Heart right ventricle (tissue), 16 donors: ENCODE data around the gene PIGL. TPM values are rescaled to one million over a fixed set of nuclear protein-coding genes. Genes with fewer than 3 reads are reported as not detected.

Source experiments
- ATAC-seq, 8 donors: fragments of 200-7000 bp; cut with Tn5 transposase; one replicate each; pipeline ENCODE4 v1.9.1; 2020; ENCODE audit warnings: mild to moderate bottlenecking in 8 of 8, moderate library complexity in 8 of 8, moderate number of reproducible peaks in 1 of 8
- DNase-seq, 2 donors: peaks; one replicate each; pipeline ENCODE4 v3.0.0-alpha.2; 2020
- H3K27ac ChIP-seq, 10 donors: fragments of 200-600 bp; sonication (generic) in 2 of 10; one replicate each; pipeline versions ENCODE4 v1.5.0 to v1.8.0; 2020 to 2022; ENCODE audit warnings: mild to moderate bottlenecking in 3 of 10
- H3K27me3 ChIP-seq, 7 donors: fragments of 200-600 bp; one replicate each; pipeline ENCODE4 v1.8.0; 2021 to 2022; ENCODE audit warnings: mild to moderate bottlenecking in 2 of 7
- H3K36me3 ChIP-seq, 9 donors: fragments of 200-600 bp; sonication (generic) in 1 of 9; one replicate each; pipeline versions ENCODE4 v1.5.0 to v1.8.0; 2020 to 2022; ENCODE audit warnings: mild to moderate bottlenecking in 2 of 9
- H3K4me1 ChIP-seq, 9 donors: fragments of 200-600 bp; sonication (generic) in 1 of 9; one replicate each; pipeline versions ENCODE4 v1.5.0 to v1.8.0; 2020 to 2022; ENCODE audit warnings: mild to moderate bottlenecking in 4 of 9
- H3K4me3 ChIP-seq, 10 donors: fragments of 200-600 bp; sonication (generic) in 2 of 10; one replicate each; pipeline versions ENCODE4 v1.5.0 to v1.8.0; 2020 to 2022; ENCODE audit warnings: mild to moderate bottlenecking in 7 of 10, moderate library complexity in 2 of 10
- H3K9me3 ChIP-seq, 11 donors: fragments of 200-600 bp in 10 of 11; sonication (generic) in 2 of 11; one replicate each; pipeline versions ENCODE4 v1.5.0 to v1.8.0; 2013 to 2022; ENCODE audit warnings: mild to moderate bottlenecking in 2 of 11, control low read depth in 1 of 11, moderate library complexity in 1 of 11
- CTCF ChIP-seq, 9 donors: fragments of 200-600 bp; sonication (generic) in 2 of 9; IDR thresholded peaks; one replicate each; pipeline versions ENCODE4 v1.5.0 to v1.8.0; 2021 to 2022; ENCODE audit warnings: antibody characterized with exemption in 9 of 9, mild to moderate bottlenecking in 5 of 9, moderate library complexity in 1 of 9
- WGBS, 2 donors: extraction: QIAGEN DNeasy Blood & Tissue Kit; methylation state at CpG; one replicate each; pipeline ENCODE4 v1.1.7; 2013; ENCODE audit warnings: inconsistent platforms in 1 of 2; 5-methylcytosine and 5-hydroxymethylcytosine counted together
- intact Hi-C, 10 donors: fragments of 100-400 bp; cut with DNase I; formaldehyde crosslinking; loops; one replicate each; pipeline versions ENCODE4 v1.11.1 to v1.14.2; 2022
- polyA plus RNA-seq, 2 donors: library from polyadenylated mRNA; stranded (reverse); fragments of 200-250 nt; gene quantifications; one replicate each; pipeline ENCODE4 v1.2.3, GENCODE V29; 2013
- total RNA-seq, 10 donors: library from RNA; stranded (reverse); fragmentation: NEBNext Ultra II Directional in 3 of 10; extraction: Animal tissue kit (Norgen Biotek cat#: 25700) in 3 of 10; gene quantifications; one replicate each; pipeline versions ENCODE4 v1.2.1 to v1.2.4, GENCODE V29; 2021 to 2023
- donor health status: Arrhythmogenic right ventricular cardiomyopathy.
- donor health status: ischemic (EF 13 %, LVEDD 7.1; RV severe dilation, severe dysfunction).
- donor health status: healthy with polysubstance abuse.
- donor health status: DM: no; HTN: yes; CAD: no.
- donor health status: DM: no; HTN: no; CAD: no.
- donor health status: ischemic (EF 25% LVEDD 6.9; RV normal size, moderate dysfunction).
- donor health status: ischemic (EF 25% LVEDD 5.7; RV mildly dilated, moderate dysfunction).
- donor health status: healthy.
- donor health status: DM: yes; HTN: yes; CAD: no.
- donor health status: Ischemic cardiomyopathy.
- donor health status: ischemic (EF 35%, LVEDD 5.7; RV mildly dilated, moderate dysfunction).
- donor health status: nonischemic (EF 11% LVEDD 7.7; RV severe dilation, severe dysfunction).
- donor health status: DM: yes; HTN: yes; CAD: no.
- donor health status: PGD.
- donor health status: ischemic (EF 29% LVEDD 5.4; RV normal size, mild dysfunction).
- donor health status: nonischemic (EF 23%, LVEDD 6.1; RV moderate dilation, normal function).

PIGL gene
- total and polyA plus RNA-seq, 12 donors = 6.1 to 14.6 (median 9.5) TPM

- intact Hi-C loops = loop anchor here in 5 of 10 donors (2.0 to 5.0 kb wide), 3 partner anchors 65 to 1050 kb away; partner anchors contain the start of genes NCOR1 (in 3 of the 5), PIGL (in 3 of the 5) and CENPV (in 1 of the 5)
- peaks cover 0 to 7% (median 0%) of the 10 kb centered on the region in 9 donors for H3K36me3 ChIP-seq
- H3K27me3 ChIP-seq = no peaks in the 10 kb centered on the region
- H3K27ac ChIP-seq = peak overlapping the region; percentile 74 to 95 (median 86)
- DNase-seq = no peak
- peak in 1 of 9 donors; percentile 3 for TF ChIP-seq CTCF (IDR thresholded peaks at IDR 0.05)
- peaks cover 10 to 42% (median 27%) of the 10 kb centered on the region in 9 donors for H3K4me1 ChIP-seq
- no peaks in the 10 kb centered on the region for H3K9me3 ChIP-seq
- WGBS, 2 donors = 51 to 61% methylated on average over 6 of the region's 6 CpGs
- H3K4me3 ChIP-seq = peak overlapping the region in 1 of 10 donors; percentile 36
- ATAC-seq = peak in 2 of 8 donors; percentile 19 to 31
These were observed 70.6 kb downstream of the PIGL start for GRCh38 chr17:16287563-16288027.

GRCh38 chr17:16288860-16289571, 72.0 kb downstream of the PIGL start:
- 96% methylated on average over 5 of the region's 5 CpGs for WGBS, 2 donors
- peak overlapping the region in 1 of 10 donors; percentile 95 for H3K27ac ChIP-seq
- intact Hi-C loops = loop anchor here in 4 of 10 donors (5.0 kb wide), 2 partner anchors 72 to 1048 kb away; partner anchors contain the start of genes NCOR1 (in 3 of the 4) and PIGL (in 3 of the 4)

GRCh38 chr17:16293931-16294330, 76.9 kb downstream of the PIGL start:
- no peak for ATAC-seq
- WGBS, 2 donors = 97% methylated on average over 3 of the region's 3 CpGs
- no peaks in the 10 kb centered on the region for H3K9me3 ChIP-seq

More at GRCh38 chr17:16288860-16289571, 72.0 kb downstream of the PIGL start:
- no peaks in the 10 kb centered on the region for H3K27me3 ChIP-seq
- no peak overlapping the region for H3K4me3 ChIP-seq
- no peak for DNase-seq
- ATAC-seq = no peak
- no peaks in the 10 kb centered on the region for H3K9me3 ChIP-seq
- peaks cover 10 to 42% (median 27%) of the 10 kb centered on the region in 9 donors for H3K4me1 ChIP-seq
- H3K36me3 ChIP-seq = peaks cover 0 to 5% (median 0%) of the 10 kb centered on the region in 9 donors
- no peak for TF ChIP-seq CTCF (IDR thresholded peaks at IDR 0.05)

More at GRCh38 chr17:16293931-16294330, 76.9 kb downstream of the PIGL start:
- H3K27me3 ChIP-seq = no peaks in the 10 kb centered on the region
- intact Hi-C loops = no loop called here
- no peak overlapping the region for H3K27ac ChIP-seq
- H3K4me3 ChIP-seq = no peak overlapping the region
- no peak for DNase-seq
- TF ChIP-seq CTCF (IDR thresholded peaks at IDR 0.05) = no peak
- H3K4me1 ChIP-seq = no peaks in the 10 kb centered on the region
- H3K36me3 ChIP-seq = peaks cover 0 to 3% (median 0%) of the 10 kb centered on the region in 9 donors
